ENCODE measurements around the gene PPP1R3C. TPM values are rescaled to one million over a fixed set of nuclear protein-coding genes. Genes with fewer than 3 reads are reported as not detected.

PPP1R3C gene
- total and polyA plus RNA-seq, 2 donors (not counting 3 experiments of a cell fraction or from before 2014, with no cell fraction given) = 1.6 to 2.0 TPM

DNA sequence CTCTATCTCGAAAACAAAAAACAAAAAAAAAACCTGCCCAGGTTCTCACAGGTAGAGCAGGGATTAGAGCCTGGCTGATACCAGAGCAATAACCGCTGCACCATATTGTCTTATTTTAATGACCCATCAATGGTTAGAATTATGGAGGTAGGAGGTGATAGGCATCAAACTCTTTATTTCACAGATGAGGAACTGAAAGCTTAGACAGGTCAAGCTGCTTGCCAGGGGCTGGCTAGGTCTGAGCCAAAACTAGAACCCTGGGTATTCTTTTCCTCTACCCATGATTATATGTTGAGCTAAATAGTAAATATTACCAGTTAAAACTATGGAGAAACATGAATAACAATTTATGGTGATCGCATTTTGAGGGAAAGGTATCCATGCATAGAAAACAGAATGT is 2.0 kb upstream of the PPP1R3C start:
- intact Hi-C loops (cut with micrococcal nuclease) = loop anchor here (1.0 to 2.0 kb wide), 7 partner anchors 60 to 755 kb away; no protein-coding TSS in a partner anchor
- DNase-seq (ENCODE audit: low read depth, low spot score) = no peak
- peaks cover 0 to 7% of the 10 kb centered on the region in 2 experiments for H3K36me3 ChIP-seq (ENCODE audit: control insufficient read depth in 2 of 2, extremely low read depth in 1 of 2, insufficient read depth in 2 of 2, low read length in 2 of 2)
- H3K4me1 ChIP-seq (ENCODE audit: control insufficient read depth, extremely low read depth, insufficient read depth, low read length) = peaks cover 13% of the 10 kb centered on the region
- H4K20me1 ChIP-seq (replicated peaks; ENCODE audit: control insufficient read depth, extremely low read depth, insufficient read depth, low read length) = no peaks in the 10 kb centered on the region
- no peak overlapping the region for H3K9ac ChIP-seq (replicated peaks; ENCODE audit: extremely low read depth, insufficient read depth, low read length)
- H3K27ac ChIP-seq (ENCODE audit: insufficient read depth, low read depth, low read length) = no peak overlapping the region
- dilution Hi-C loops (cut with MboI; ENCODE audit: extremely low pct_ligation_motif_present, low sequenced_read_pairs) = no loop called here
- H3K9me3 ChIP-seq (replicated peaks; ENCODE audit: control insufficient read depth, insufficient read depth, low read length) = no peaks in the 10 kb centered on the region
- peaks cover 2 to 3% of the 10 kb centered on the region in 2 experiments for H3K27me3 ChIP-seq (ENCODE audit: control insufficient read depth in 2 of 2, insufficient read depth in 2 of 2, low read length in 2 of 2)
- no peak overlapping the region for H2AFZ ChIP-seq (ENCODE audit: low read depth, low read length)
- FAIRE-seq = no peak
- no peaks in the 10 kb centered on the region for H3K79me2 ChIP-seq (ENCODE audit: control insufficient read depth, insufficient read depth, low read length)
- no peak overlapping the region for H3K4me3 ChIP-seq (replicated peaks in 1 of 3; ENCODE audit: insufficient read depth in 1 of 3, low read depth in 1 of 3, low read length in 3 of 3)
- POLR2A ChIA-PET = interaction anchor here (1.5 kb wide), 1 partner anchor 337 kb away, joined by 3 read pairs; no protein-coding TSS in a partner anchor
- CTCF ChIA-PET = interaction anchor here (0.7 to 7.4 kb wide), 65 partner anchors 9 to 755 kb away, joined by 3 to 226 read pairs (median 6); partner anchors contain the start of gene TNKS2
- H3K9me1 ChIP-seq (replicated peaks; ENCODE audit: control insufficient read depth, extremely low read depth, insufficient read depth, low read length) = no peaks in the 10 kb centered on the region
- TF ChIP-seq POLR2A (IDR thresholded peaks at IDR 0.05; ENCODE audit: low read depth, low read length) = no peak
- no peak for TF ChIP-seq POLR2AphosphoS5 (IDR thresholded peaks at IDR 0.05; ENCODE audit: insufficient read depth, low read depth, low read length)
- TF ChIP-seq, protein P1, sequence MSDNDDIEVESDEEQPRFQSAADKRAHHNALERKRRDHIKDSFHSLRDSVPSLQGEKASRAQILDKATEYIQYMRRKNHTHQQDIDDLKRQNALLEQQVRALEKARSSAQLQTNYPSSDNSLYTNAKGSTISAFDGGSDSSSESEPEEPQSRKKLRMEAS (IDR thresholded peaks at IDR 0.05; ENCODE audit: insufficient read depth, insufficient read length) = no peak
- TF ChIP-seq GATA2 (IDR thresholded peaks at IDR 0.05; ENCODE audit: insufficient read depth, insufficient read length, low read depth, low read length) = no peak
- TF ChIP-seq MYC (IDR thresholded peaks at IDR 0.05; ENCODE audit: low read depth, low read length) = no peak
- TF ChIP-seq JUN (IDR thresholded peaks at IDR 0.05; ENCODE audit: borderline replicate concordance, insufficient read depth, insufficient read length, low read depth) = no peak
- TF ChIP-seq FOS (IDR thresholded peaks at IDR 0.05; ENCODE audit: borderline replicate concordance, insufficient read depth, low read length) = no peak
- TF ChIP-seq CTCF (IDR thresholded peaks at IDR 0.05; ENCODE audit: extremely low read depth in 1 of 2, insufficient read depth in 1 of 2, low read depth in 1 of 2, low read length in 2 of 2) = no peak
- TF ChIP-seq EZH2 (IDR thresholded peaks at IDR 0.05; ENCODE audit: borderline replicate concordance, low read depth, low read length, severe bottlenecking) = no peak
- no TSS peak for BruUV-seq (replicated peaks)
- no peak overlapping the region for H3K4me2 ChIP-seq (ENCODE audit: insufficient read depth, low read length)

Measured in endothelial cell of umbilical vein (primary cell).